Tibial artery (tissue), 4 donors: ENCODE data around the gene CA9.
"Not testable (repeated sequence)": the region's sequence is repeated elsewhere in the genome, so short reads cannot be mapped to it uniquely, and the experiment has no call there.

Source experiments
- DNase-seq, 2 donors: peaks; one replicate each; pipeline ENCODE4 v3.0.0-alpha.2; 2019
- H3K27ac ChIP-seq, 2 donors: fragments of 200-600 bp; sonication (generic) in 1 of 2; 1 replicate in 1 of 2; 2 replicates in 1 of 2; pipeline ENCODE4 v1.5.1; 2018 to 2019; ENCODE audit warnings: mild to moderate bottlenecking in 1 of 2
- H3K27me3 ChIP-seq, 2 donors: fragments of 200-600 bp; sonication (generic) in 1 of 2; one replicate each; pipeline versions ENCODE4 v1.5.1 to v1.6.0; 2016 to 2019
- H3K36me3 ChIP-seq, 3 donors: fragments of 200-600 bp; sonication (generic) in 2 of 3; one replicate each; pipeline ENCODE4 v1.5.1; 2016 to 2019; ENCODE audit warnings: mild to moderate bottlenecking in 2 of 3
- H3K4me1 ChIP-seq, 4 donors: fragments of 200-600 bp; sonication (generic) in 2 of 4; 1 replicate in 3 of 4; 2 replicates in 1 of 4; pipeline ENCODE4 v1.5.1; 2016 to 2019
- H3K4me3 ChIP-seq, 2 donors: fragments of 200-600 bp; sonication (generic) in 1 of 2; 1 replicate in 1 of 2; 2 replicates in 1 of 2; pipeline ENCODE4 v1.5.1; 2018 to 2019; ENCODE audit warnings: mild to moderate bottlenecking in 2 of 2
- H3K9me3 ChIP-seq, 3 donors: fragments of 200-600 bp; sonication (generic) in 1 of 3; one replicate each; pipeline ENCODE4 v1.5.1; 2016 to 2019
- intact Hi-C: fragments of 100-400 bp; cut with DNase I; formaldehyde crosslinking; loops from one replicate; pipeline ENCODE4 v1.15.0; 2023; ENCODE audit warnings: low total_unique reads
- TF ChIP-seq, protein P1 (sequence below), 2 experiments: fragments of 200-600 bp in 1 of 2; fragments of 450-650 bp in 1 of 2; IDR thresholded peaks; one replicate each; pipeline ENCODE4 v1.5.1; 2017 to 2019; ENCODE audit warnings: antibody characterized with exemption in 2 of 2, mild to moderate bottlenecking in 1 of 2, moderate library complexity in 1 of 2

CA9 gene

DNA sequence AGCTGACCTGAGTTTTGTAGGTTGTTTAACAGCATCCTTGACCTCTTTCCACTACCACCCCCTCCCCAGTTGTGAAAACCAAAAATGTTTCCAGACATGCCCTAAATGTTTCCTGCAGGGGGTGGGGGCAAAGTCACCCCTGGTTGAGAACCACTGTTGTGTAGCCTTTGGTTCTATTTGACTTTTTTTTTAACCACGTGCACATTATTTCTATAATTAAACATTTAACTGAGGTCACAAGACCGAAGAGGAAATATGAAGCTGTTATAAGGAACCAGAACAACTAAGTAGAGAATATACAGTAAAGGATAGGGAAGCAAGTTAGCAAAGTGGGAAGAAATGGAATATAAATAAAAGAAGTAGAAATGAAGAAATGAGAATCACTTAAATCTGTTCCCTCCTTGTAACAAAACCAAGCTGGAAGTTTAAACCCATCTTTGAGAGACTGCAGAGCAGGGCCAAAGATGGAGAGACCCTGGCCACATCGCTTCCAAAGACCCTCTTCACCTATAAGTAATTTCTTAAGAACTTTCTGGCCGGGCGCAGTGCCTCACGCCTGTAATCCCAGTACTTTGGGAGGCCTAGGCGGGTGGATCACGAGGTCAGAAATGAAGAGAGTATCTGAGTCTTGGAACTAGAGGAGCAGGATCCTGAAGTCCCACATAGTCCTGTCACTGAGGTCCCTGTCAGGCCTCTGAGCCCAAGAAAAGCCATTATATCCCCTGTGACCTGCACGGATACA lies 37.4 kb upstream of the CA9 start:
- Histone ChIP-seq H3K36me3 (peaks cover 0 to 5% (median 0%) of the 10 kb centered on the region in 3 donors), H3K27me3 (no peaks in the 10 kb centered on the region), H3K27ac (no peak overlapping the region), H3K4me1 (no peaks in the 10 kb centered on the region), H3K4me3 (no peak overlapping the region), H3K9me3 (no peaks in the 10 kb centered on the region)
- DNase-seq: peak in 1 of 2 donors; percentile 34
- intact Hi-C loops: loop anchor here (10.0 kb wide), 1 partner anchor 228 kb away; no protein-coding TSS in a partner anchor
- TF ChIP-seq, protein P1, sequence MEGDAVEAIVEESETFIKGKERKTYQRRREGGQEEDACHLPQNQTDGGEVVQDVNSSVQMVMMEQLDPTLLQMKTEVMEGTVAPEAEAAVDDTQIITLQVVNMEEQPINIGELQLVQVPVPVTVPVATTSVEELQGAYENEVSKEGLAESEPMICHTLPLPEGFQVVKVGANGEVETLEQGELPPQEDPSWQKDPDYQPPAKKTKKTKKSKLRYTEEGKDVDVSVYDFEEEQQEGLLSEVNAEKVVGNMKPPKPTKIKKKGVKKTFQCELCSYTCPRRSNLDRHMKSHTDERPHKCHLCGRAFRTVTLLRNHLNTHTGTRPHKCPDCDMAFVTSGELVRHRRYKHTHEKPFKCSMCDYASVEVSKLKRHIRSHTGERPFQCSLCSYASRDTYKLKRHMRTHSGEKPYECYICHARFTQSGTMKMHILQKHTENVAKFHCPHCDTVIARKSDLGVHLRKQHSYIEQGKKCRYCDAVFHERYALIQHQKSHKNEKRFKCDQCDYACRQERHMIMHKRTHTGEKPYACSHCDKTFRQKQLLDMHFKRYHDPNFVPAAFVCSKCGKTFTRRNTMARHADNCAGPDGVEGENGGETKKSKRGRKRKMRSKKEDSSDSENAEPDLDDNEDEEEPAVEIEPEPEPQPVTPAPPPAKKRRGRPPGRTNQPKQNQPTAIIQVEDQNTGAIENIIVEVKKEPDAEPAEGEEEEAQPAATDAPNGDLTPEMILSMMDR (IDR thresholded peaks at IDR 0.05): no peak

DNA sequence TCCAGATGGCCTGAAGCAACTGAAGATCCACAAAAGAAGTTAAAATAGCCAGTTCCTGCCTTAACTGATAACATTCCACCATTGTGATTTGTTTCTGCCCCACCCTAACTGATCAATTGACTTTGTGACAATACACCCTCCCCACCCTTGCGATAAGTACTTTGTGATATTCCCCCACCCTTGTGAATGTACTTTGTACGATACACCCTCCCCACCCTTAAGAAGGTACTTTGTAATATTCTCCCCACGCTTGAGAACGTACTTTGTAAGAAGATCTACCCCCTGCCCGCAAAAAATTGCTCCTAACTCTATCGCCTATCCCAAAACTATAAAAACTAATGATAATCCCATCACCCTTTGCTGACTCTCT lies 36.9 kb upstream of the CA9 start:
- H3K4me3 ChIP-seq, DNase-seq, H3K36me3 ChIP-seq, H3K27ac ChIP-seq, H3K4me1 ChIP-seq, H3K27me3 ChIP-seq, H3K9me3 ChIP-seq: not testable (repeated sequence)
- intact Hi-C loops: loop anchor here (10.0 kb wide), 1 partner anchor 228 kb away; no protein-coding TSS in a partner anchor

DNA sequence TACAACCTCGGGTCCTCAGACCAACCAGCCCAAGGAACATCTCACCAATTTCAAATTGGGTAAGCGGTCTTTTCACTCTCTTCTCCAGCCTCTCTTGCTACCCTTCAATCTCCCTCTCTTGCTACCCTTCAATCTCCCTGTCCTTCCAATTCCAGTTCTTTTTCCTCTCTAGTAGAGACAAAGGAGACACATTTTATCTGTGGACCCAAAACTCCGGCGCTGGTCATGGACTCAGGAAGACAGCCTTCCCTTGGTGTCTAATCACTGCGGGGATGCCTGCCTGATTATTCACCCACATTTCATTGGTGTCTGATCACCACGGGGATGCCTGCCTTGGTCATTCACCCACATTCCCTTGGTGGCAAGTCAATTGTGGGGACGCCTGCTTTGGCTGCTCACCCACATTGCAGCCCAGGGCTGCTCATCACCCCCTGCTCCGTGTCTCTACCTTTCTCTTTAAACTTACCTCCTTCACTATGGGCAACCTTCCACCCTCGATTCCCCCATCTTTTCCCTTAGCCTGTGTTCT lies 36.2 kb upstream of the CA9 start:
- not testable (repeated sequence) for H3K27ac ChIP-seq, H3K36me3 ChIP-seq, H3K4me1 ChIP-seq, H3K27me3 ChIP-seq, H3K9me3 ChIP-seq, H3K4me3 ChIP-seq
- peak in 1 of 2 donors; percentile 27 for DNase-seq
- intact Hi-C loops: loop anchor here (10.0 kb wide), 1 partner anchor 227 kb away; no protein-coding TSS in a partner anchor

DNA sequence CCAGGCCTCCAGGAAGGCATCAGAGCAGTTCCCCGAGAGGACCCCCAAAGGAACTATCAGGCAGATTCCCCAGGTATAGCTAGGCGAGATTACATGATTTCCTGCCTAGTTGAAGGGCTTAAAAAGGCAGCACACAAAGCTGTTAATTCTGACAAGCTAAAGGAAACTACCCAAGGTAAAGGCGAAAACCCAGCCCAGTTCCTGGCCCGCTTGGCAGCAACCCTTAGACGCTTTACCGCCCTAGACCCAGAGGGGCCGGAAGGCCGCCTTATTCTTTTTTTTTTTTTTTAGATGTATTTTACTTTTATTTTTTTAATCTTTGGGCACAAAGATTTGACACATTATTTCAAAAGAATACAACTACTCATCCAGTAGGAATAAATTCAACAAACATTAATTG lies 35.0 kb upstream of the CA9 start:
- H3K27me3 ChIP-seq, H3K27ac ChIP-seq, H3K36me3 ChIP-seq, H3K4me1 ChIP-seq, H3K9me3 ChIP-seq, H3K4me3 ChIP-seq: not testable (repeated sequence)
- DNase-seq: peak in 1 of 2 donors; percentile 10
- intact Hi-C loops: loop anchor here (10.0 kb wide), 1 partner anchor 226 kb away; no protein-coding TSS in a partner anchor

DNA sequence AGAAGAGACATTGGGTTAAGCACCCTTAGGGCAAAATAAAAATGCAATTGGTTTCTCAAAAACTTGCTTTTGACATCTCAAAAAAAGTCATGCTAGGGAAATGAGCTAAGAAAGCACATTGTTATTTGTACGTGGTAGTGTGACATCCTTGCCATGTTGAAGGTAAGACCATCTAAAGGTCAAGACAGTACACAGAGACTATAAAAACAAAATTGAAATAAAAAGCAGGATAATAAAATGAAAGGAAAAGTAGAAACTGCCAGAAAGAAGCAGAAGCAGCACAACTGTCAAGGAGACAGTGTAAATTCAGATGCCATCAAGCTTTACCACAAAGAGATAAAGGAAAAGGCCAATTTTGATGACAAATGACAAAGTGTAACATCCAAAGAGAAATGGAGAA lies 34.5 kb upstream of the CA9 start:
- not testable (repeated sequence) for H3K27me3 ChIP-seq, H3K36me3 ChIP-seq, H3K4me1 ChIP-seq, H3K4me3 ChIP-seq, H3K9me3 ChIP-seq, H3K27ac ChIP-seq, DNase-seq
- intact Hi-C loops: loop anchor here (10.0 kb wide), 1 partner anchor 226 kb away; no protein-coding TSS in a partner anchor

DNA sequence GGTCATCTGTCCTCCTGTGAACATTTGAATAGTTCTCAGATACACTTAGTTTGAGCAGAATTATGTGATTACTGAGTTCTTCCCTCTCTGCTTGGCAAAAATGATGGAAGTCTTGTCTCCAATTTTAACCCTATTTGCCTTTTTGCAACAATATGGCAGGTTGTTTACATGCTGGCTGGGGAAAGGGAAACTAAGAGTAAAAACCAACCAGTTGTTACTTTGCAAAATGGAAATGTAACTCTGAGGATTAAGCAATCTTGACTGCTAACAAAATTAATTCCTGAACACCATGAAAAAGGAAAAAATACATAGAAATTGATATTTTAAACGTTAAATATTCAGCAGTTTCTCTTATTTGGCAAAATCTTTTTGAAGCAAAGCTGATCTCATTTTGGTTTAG lies 34.1 kb upstream of the CA9 start:
- DNase-seq: no peak
- intact Hi-C loops: loop anchor here (5.0 to 10.0 kb wide), 2 partner anchors 32 to 225 kb away; partner anchors contain the start of gene TESK1
- H3K27me3 ChIP-seq: no peaks in the 10 kb centered on the region
- H3K27ac ChIP-seq: no peak overlapping the region
- H3K4me1 ChIP-seq: no peaks in the 10 kb centered on the region
- peaks cover 0 to 5% (median 0%) of the 10 kb centered on the region in 3 donors for H3K36me3 ChIP-seq
- H3K4me3 ChIP-seq: no peak overlapping the region
- no peaks in the 10 kb centered on the region for H3K9me3 ChIP-seq
- TF ChIP-seq, protein P1 (IDR thresholded peaks at IDR 0.05): no peak

DNA sequence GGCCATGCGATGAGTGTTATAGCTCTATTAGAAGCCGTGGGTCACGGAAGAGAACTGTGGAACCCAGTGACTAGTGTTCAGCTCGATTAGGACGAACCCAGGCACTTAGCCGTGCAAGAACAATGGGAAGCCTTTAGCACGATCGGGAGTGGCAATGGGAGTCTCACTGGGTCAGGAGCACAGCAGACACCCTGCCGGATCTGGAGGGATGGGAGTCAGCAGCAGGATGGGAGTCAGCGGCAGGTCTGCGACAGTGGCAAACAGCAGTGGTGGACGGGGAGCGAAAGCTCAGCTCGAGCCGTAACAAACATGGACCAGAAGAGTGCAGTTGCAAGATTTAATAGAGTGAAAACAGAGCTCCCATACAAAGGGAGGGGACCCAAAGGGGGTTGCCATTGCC lies 33.3 kb upstream of the CA9 start:
- intact Hi-C loops: loop anchor here (5.0 kb wide), 1 partner anchor 33 kb away; the partner anchor contains the start of gene TESK1

DNA sequence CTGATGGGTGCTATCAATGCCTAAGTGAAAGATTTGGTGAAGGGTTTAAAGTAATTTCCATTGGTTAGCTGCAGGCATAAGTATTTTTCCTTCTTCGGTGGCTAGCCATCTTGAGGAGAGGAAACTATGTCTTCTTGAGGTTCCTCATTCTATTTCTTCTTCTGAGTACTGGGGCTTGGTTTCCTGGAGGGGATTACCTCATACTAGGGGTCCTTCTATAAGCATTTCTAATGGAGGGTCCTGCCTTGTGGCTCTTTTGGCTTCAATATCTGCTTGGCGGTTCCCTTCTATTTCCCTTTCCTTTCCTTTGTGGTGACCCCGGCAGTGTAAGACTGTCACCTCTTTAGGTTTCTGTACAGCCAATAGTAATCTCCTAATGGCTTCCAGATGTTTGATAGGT lies 32.2 kb upstream of the CA9 start:
- not testable (repeated sequence) for H3K4me3 ChIP-seq, H3K27ac ChIP-seq, H3K36me3 ChIP-seq, H3K9me3 ChIP-seq, H3K4me1 ChIP-seq, H3K27me3 ChIP-seq
- intact Hi-C loops: loop anchor here (5.0 kb wide), 1 partner anchor 34 kb away; the partner anchor contains the start of gene TESK1
- DNase-seq: peak in 1 of 2 donors; percentile 1

More for the DNA sequence above, 33.3 kb upstream of the CA9 start:
- peak in 1 of 2 donors; percentile 39 for DNase-seq
- not testable (repeated sequence) for H3K36me3 ChIP-seq, H3K4me1 ChIP-seq, H3K27me3 ChIP-seq, H3K4me3 ChIP-seq, H3K27ac ChIP-seq, H3K9me3 ChIP-seq
